A673 (cell line): ENCODE measurements around the gene CNTN3.

Experiments used
- CTCF ChIP-seq: fragments of 300-800, 200-600 bp; sonication (generic); conservative IDR thresholded peaks from 2 replicates; pipeline ENCODE4 v1.5.1; 2017; ENCODE audit warnings: low read depth, mild to moderate bottlenecking, antibody characterized with exemption, low read length, moderate library complexity, mixed read lengths
- EZH2 ChIP-seq: fragments of 200-600 bp; sonication (generic); IDR thresholded peaks from 2 replicates; pipeline ENCODE4 v1.6.1; 2017; ENCODE audit warnings: borderline replicate concordance, low read depth, mild to moderate bottlenecking, mixed read lengths, antibody characterized with exemption, low read length; ENCODE audit not compliant: poor library complexity, severe bottlenecking

GRCh38 chr3:74623261-74623836 is 8.9 kb upstream of the CNTN3 start:
- no peak for TF ChIP-seq EZH2
- TF ChIP-seq CTCF, result no peak
